Measurements from ENCODE around the gene MSMB. TPM values are rescaled to one million over a fixed set of nuclear protein-coding genes. Genes with fewer than 3 reads are reported as not detected.

MSMB gene
- total RNA-seq, 1 experiment from 2014 or later: not detected

DNA sequence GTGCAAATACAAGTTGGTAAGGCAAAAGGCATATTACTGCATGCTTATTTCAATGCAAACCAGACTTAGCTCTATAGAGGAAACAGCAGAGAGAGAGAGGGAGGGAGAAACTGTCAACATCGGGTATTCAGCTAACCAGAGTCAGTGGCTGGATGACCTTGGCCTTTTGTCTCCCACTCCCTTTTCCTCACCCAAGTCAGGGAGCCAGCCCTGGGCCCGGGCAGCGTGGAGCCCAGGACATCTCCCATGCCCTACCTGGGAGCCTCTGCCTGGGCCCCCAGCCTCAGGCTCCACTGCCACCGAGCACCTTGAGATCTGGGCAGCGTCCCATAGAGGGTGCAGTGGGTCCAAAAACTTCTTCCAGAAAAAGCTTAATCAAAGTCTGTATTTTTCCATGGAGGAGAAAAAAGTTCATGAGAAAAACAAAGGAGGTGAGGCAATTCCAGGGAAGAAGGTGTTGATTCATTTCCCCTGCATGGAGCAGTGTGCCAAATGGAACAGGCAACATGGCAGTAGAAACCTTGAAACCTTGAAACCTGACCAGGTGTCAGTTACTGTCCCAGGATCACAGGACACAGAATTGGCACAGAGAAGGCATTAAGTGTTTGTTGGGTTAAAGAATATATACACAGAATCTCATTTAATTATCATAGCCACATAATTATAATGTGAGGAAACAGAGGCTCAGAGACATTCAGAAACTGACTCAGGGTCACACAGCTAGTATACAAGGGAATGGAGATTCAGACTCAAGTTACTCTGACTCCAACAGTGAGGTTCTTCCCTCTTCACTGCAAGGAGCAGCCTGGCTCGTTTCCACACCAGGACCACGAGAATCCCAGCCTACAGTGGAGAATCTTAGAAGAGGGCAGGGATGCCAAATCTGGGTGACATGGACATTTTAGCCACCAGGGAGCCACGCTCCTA, 9.9 kb downstream of the MSMB start:
- DNase-seq (ENCODE audit: low spot score): no peak

DNA sequence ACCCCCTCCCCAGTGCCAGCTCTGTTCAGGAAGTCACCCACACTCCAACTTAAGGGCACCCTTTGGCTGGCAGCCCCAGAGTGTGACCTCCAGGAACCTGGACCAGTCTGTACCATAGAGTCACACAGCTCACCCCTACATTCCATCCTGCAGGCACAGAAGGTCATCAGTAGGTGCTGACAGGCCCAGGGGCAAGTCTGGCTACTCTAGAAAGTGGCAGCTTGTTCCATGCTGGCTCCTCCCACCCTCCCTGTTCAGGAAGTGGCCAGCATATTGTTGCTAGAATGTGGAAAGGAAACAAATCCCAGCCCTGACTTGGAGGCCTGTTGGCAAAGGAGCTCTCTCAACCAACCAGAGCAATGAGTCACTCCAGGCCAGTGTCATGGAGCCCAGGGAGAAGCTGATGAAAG, 12.5 kb downstream of the MSMB start:
- peak; percentile 38 for DNase-seq (ENCODE audit: low spot score)

DNA sequence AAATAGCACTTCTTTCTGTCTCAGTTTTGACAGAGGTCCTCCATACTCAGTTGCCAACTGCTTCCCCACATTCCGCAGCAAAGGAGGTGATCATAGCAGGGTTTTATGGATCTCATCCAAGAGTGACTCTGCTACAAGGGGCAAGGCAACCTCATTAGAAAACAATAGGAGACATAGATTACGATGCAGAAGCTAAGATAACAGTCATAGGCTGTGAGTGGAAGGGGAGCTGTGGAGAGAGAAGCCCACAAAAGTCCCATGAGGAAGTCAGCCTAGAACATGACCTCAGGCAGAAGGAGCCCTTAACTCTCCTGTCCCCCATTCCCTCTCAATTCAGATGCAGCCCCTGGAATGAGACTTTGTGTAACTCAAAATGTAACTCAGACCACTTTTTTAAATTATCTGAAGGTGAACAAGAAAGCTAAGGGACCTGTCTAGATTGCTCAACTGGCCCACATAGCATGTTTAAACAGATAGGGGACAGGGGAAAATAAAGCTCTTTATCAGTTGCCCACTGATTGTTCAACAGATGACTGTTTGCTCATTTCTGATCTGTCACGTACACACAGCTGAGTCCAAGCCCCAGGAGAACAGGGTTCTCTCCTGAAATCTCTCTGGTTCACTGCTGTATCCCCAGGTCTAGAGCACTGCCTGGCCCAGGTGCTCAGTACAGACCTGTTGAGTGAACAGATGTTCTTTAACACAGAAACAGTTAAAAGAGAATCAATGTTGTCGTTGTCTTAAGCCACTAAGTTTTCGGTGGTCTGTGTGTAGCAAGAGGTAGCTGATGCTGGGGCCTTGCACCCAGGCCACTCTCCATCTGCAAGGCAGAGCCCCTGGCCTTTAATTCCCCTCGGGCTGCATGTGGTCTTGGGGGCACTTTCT, 14.2 kb downstream of the MSMB start:
- DNase-seq (ENCODE audit: low spot score): no peak

GRCh38 chr10:46030091-46030937, 15.8 kb downstream of the MSMB start, which contains the start of gene NCOA4:
Gene NCOA4, minus strand, starts transcription at chr10:46030623. Its CDS starts 13,943 bp downstream, at chr10:46016680.
- DNase-seq (ENCODE audit: low spot score): peak; percentile 98

GRCh38 chr10:46029461-46030030, 16.5 kb downstream of the MSMB start:
- DNase-seq (ENCODE audit: low spot score): no peak

DNA sequence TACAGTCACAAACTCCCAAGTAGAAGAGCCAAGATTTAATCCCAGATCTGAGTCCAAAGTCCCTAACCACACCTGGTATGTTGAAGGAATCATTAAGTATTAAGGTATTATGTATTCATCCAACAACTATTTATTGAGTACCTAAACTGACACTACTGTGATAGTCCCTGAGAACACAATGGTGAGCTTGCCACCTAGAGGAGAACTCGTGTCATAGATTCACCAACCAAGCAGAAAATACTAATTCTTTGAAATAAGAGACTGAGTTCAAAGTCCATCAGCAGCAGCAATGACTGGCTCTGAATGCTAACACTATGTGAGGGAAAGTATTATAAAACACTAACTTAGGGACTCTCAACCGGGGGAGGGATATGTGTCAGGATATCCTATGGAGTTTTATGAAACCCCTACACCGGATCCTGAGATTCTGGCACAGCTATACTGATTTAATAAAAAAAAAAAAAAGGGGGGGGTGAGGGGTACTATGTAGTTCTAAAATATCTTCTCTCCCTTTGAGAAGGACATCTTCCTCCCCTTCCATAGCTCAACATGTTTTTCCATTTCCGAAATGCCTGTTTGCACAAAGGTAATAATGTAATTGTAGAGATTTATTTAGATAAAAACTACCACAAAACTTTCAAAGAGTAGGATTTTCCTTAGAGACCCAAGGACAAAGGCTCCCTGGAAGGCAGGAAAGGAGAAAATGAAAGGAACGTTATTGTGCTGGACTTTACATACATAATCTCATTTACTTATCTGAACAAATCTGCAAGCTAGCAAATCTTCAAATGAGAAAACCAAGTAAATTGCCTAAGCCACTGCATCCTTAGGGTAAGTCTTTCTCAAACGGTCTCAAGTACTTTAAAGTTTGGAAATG, 17.2 kb downstream of the MSMB start:
- DNase-seq (ENCODE audit: low spot score): peak; percentile 84

- DNase-seq (ENCODE audit: low spot score): no peak
Measured at GRCh38 chr10:46026106-46026505, 20.0 kb downstream of the MSMB start.

DNA sequence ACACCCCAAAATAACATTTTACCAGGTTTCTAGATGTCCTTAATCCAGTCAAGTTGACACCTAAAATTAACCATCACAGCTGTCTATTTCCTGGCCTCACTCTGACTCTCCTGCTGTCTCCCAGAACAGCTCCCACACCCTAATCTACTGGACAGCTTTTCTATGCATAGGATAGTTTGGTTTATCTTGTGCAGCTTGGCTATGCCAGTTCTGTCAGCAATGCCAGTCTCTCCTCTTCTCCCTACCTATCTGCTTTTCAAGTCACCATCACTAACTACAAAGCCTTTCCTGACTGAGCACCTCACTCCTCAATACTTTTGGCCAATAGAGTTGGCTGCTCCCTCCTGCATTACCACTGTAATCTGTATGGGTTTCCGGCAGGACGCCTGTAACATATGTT, 20.7 kb downstream of the MSMB start:
- DNase-seq (ENCODE audit: low spot score): no peak

GRCh38 chr10:46024948-46025347, 21.1 kb downstream of the MSMB start:
- no peak for DNase-seq (ENCODE audit: low spot score)

- peak; percentile 93 for DNase-seq (ENCODE audit: low spot score)
Measured at GRCh38 chr10:46022978-46023702, 22.9 kb downstream of the MSMB start.

DNA sequence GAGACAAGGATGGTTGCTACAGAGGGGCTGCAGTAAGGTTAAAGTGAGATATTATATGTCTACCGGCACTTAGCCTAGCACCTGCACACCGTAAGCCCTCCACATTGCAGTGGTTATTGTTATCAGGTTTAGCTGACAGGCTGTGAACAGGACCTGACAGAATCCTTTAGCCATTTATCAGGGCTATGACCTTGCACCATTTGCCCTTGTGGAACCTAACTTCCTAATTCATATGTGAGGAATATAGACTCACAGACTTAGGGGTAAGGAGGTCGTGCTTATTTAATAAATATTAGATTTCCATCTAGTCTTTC, 25.8 kb downstream of the MSMB start:
- DNase-seq (ENCODE audit: low spot score): no peak

- DNase-seq (ENCODE audit: low spot score): no peak
Measured at GRCh38 chr10:46019569-46020343, 26.3 kb downstream of the MSMB start.

GRCh38 chr10:46019177-46019528, 26.9 kb downstream of the MSMB start:
- DNase-seq (ENCODE audit: low spot score): no peak

GRCh38 chr10:46018453-46019176, 27.5 kb downstream of the MSMB start:
- no peak for DNase-seq (ENCODE audit: low spot score)

GRCh38 chr10:46017733-46018132, 28.3 kb downstream of the MSMB start:
- DNase-seq (ENCODE audit: low spot score): no peak

GRCh38 chr10:46016811-46017210, 29.3 kb downstream of the MSMB start:
- no peak for DNase-seq (ENCODE audit: low spot score)

DNA sequence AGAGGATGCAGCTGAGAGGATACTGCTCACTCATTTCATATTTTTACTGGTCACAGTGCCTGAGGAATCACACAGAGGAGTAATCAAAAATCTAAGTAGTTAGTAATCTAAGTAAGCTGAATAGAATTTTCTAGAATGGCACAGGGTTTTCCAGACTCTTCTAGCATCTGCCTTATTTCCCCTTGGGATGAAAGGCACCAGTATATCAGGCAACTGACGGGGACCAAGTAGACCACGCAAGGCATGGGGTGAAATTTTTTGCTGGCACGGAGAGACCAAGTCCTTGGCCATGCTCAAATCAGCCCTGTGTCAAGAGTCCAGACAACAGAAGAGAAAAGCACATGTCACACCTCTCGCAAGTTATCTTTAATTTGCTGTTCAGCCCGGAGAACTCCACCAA, 29.9 kb downstream of the MSMB start:
- no peak for DNase-seq (ENCODE audit: low spot score)

Data from HT-29 (cell line).